GM18907 (cell line): Measurements from ENCODE around the gene RPL35.

Experiments
- ATAC-seq: cut with Tn5 transposase; IDR thresholded peaks from one replicate; pipeline ENCODE4 v1.9.1; 2021; ENCODE audit warnings: mild to moderate bottlenecking, moderate library complexity; ENCODE audit not compliant: unreplicated experiment

Gene RPL35

GRCh38 chr9:124861342-124862229 is at the start of gene RPL35, which contains the start of gene ARPC5L:
RPL35 (minus strand) TSS chr9:124861957; CDS start chr9:124861912, 45 bp downstream.
ARPC5L (plus strand) TSS chr9:124862130; CDS start chr9:124869291, 7,161 bp downstream.
- ATAC-seq: peak; percentile 87

- no peak for ATAC-seq
Observed at GRCh38 chr9:124908098-124908497, 46.3 kb upstream of the RPL35 start.

- ATAC-seq: no peak
Observed at GRCh38 chr9:124906966-124907365, 45.2 kb upstream of the RPL35 start.

GRCh38 chr9:124899845-124900244 is 38.1 kb upstream of the RPL35 start:
- no peak for ATAC-seq

GRCh38 chr9:124897570-124898460 is 36.1 kb upstream of the RPL35 start:
- ATAC-seq: no peak

GRCh38 chr9:124894741-124895170 is 33.0 kb upstream of the RPL35 start:
- no peak for ATAC-seq

GRCh38 chr9:124894035-124894740 is 32.4 kb upstream of the RPL35 start:
- ATAC-seq: no peak

GRCh38 chr9:124890179-124890578 is 28.4 kb upstream of the RPL35 start:
- ATAC-seq: no peak

- no peak for ATAC-seq
Observed at GRCh38 chr9:124889006-124889405, 27.2 kb upstream of the RPL35 start.

GRCh38 chr9:124887832-124888231 is 26.1 kb upstream of the RPL35 start:
- ATAC-seq: no peak

GRCh38 chr9:124886866-124887492 is 25.2 kb upstream of the RPL35 start:
- ATAC-seq: no peak

GRCh38 chr9:124886461-124886860 is 24.7 kb upstream of the RPL35 start:
- ATAC-seq: no peak

- no peak for ATAC-seq
Observed at GRCh38 chr9:124885551-124885950, 23.8 kb upstream of the RPL35 start.

GRCh38 chr9:124884376-124884775 is 22.6 kb upstream of the RPL35 start:
- ATAC-seq: no peak

- no peak for ATAC-seq
Observed at GRCh38 chr9:124882231-124882630, 20.5 kb upstream of the RPL35 start.

- no peak for ATAC-seq
Observed at GRCh38 chr9:124881138-124881743, 19.5 kb upstream of the RPL35 start.

- no peak for ATAC-seq
Observed at GRCh38 chr9:124880501-124880900, 18.7 kb upstream of the RPL35 start.

- ATAC-seq: no peak
Observed at GRCh38 chr9:124879226-124879625, 17.5 kb upstream of the RPL35 start.

GRCh38 chr9:124878518-124878917 is 16.8 kb upstream of the RPL35 start:
- no peak for ATAC-seq

GRCh38 chr9:124878021-124878420 is 16.3 kb upstream of the RPL35 start:
- ATAC-seq: no peak
